ENCODE measurements around the gene KCNV2.
"Not testable (repeated sequence)": the region's sequence is repeated elsewhere in the genome, so short reads cannot be mapped to it uniquely, and the experiment has no call there.

Gene KCNV2

DNA sequence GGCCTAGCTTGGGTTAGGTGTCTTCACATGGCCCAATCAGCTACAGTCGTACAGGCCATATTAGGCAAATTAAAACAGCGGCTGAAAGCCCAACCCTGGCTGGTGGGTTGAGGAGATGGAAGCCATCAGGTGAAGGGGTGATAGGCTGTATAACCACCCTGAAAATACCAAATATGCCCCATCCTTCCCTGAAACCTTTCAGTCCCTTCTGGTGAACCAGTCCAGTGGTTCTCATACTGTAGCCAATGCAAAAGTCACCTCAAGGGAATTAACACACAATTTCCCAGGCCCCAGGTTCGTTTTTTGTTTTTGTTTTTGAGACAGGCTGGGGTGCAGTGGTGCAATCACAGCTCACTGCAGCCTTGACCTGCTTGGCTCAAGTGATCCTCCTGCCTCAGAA, 19.8 kb upstream of the KCNV2 start:
- no peak overlapping the region for H3K4me3 ChIP-seq (ENCODE audit: low read length)
- no peak for DNase-seq (ENCODE audit: low read depth)
- TF ChIP-seq, protein P1, sequence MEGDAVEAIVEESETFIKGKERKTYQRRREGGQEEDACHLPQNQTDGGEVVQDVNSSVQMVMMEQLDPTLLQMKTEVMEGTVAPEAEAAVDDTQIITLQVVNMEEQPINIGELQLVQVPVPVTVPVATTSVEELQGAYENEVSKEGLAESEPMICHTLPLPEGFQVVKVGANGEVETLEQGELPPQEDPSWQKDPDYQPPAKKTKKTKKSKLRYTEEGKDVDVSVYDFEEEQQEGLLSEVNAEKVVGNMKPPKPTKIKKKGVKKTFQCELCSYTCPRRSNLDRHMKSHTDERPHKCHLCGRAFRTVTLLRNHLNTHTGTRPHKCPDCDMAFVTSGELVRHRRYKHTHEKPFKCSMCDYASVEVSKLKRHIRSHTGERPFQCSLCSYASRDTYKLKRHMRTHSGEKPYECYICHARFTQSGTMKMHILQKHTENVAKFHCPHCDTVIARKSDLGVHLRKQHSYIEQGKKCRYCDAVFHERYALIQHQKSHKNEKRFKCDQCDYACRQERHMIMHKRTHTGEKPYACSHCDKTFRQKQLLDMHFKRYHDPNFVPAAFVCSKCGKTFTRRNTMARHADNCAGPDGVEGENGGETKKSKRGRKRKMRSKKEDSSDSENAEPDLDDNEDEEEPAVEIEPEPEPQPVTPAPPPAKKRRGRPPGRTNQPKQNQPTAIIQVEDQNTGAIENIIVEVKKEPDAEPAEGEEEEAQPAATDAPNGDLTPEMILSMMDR (conservative IDR thresholded peaks at IDR 0.05; ENCODE audit: low read depth, low read length): no peak

DNA sequence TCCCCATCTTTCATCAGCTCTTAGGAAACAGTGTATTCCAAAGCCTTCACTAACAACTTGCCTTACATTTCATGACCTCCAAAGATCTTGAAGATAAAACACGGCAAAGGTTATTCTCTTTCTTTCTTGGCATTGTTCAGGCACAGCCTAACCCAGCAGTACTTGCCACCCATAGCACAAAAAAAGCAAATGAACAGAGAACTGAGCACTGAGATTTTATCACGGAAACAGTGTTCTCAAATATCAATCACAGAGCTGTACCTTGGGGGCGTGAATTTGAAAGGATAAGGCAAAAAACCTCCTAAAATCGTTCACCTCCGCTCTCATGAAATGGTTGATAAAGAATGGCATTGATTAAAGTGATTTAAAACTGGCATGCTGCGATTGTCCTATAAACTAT, 16.9 kb upstream of the KCNV2 start:
- TF ChIP-seq, protein P1 (conservative IDR thresholded peaks at IDR 0.05; ENCODE audit: low read depth, low read length): no peak
- no peak for DNase-seq (ENCODE audit: low read depth)
- no peak overlapping the region for H3K4me3 ChIP-seq (ENCODE audit: low read length)

DNA sequence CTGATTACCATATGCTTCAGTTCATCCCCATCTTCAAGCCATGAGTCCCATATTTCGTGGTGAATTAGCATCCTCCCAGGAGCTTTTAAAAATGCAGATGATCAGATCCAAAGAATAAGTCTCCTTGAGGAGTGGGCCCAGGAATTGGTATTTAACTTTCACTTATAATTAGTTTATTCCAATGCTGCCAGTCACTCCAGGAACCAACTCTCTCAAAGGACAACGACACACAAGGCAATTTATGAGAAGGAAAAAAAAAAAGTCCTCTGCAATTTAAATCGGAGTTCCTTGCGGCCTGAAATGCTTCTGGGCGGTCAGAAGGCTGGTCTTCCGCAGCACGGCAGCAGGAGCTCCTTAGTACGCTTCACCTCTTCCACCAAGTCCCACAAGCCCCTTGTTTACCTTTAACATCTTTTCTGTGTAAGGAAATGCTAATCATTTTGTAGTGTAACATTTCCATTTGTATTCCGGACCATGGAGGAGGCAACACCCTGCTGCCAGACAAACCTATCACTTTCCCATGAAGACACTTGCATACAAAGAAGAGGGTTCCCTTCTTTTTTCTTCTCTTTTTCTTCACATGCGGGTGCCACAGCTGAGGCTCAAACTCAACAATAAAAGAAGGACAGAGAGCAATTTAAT, 16.3 kb upstream of the KCNV2 start:
- TF ChIP-seq, protein P1 (conservative IDR thresholded peaks at IDR 0.05; ENCODE audit: low read depth, low read length): no peak
- no peak overlapping the region for H3K4me3 ChIP-seq (ENCODE audit: low read length)
- DNase-seq (ENCODE audit: low read depth): no peak

DNA sequence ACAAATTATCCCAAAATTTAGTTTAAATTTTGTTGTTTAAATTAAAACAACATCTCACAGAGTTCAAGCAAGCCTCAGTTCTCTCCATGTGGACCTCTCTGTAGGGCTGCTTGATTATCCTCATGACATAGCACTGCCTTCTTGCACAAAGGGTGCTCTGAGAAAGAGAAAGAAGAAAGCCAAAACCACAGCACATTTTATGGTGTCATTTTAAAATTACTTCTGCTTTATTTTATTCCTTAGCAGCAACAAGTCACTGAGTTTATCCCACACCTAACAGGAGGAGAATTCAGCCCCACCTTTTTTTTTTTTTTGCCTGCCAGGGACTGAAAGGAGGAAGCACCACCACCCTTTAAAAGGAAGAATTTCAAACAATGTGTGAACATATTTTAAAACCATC, 12.8 kb upstream of the KCNV2 start:
- DNase-seq (ENCODE audit: low read depth): no peak
- H3K4me3 ChIP-seq (ENCODE audit: low read length): no peak overlapping the region
- TF ChIP-seq, protein P1 (conservative IDR thresholded peaks at IDR 0.05; ENCODE audit: low read depth, low read length): no peak

DNA sequence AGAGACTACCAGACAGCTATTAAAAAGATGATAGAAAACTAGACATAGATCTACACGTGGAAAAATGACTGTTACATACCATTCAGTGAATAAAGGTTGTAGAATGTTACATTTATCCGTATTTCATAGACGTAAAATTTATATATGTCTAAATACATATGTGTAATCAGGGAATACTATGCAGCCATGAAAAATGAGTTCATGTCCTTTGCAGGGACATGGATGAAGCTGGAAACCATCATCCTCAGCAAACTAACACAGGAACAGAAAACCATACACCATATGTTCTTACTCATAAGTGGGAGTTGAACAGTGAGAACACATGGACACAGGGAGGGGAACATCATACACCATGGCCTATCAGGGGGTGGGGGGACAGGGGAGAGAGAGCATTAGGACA, 10.1 kb upstream of the KCNV2 start:
- not testable (repeated sequence) for H3K4me3 ChIP-seq (ENCODE audit: low read length); DNase-seq (ENCODE audit: low read depth)

DNA sequence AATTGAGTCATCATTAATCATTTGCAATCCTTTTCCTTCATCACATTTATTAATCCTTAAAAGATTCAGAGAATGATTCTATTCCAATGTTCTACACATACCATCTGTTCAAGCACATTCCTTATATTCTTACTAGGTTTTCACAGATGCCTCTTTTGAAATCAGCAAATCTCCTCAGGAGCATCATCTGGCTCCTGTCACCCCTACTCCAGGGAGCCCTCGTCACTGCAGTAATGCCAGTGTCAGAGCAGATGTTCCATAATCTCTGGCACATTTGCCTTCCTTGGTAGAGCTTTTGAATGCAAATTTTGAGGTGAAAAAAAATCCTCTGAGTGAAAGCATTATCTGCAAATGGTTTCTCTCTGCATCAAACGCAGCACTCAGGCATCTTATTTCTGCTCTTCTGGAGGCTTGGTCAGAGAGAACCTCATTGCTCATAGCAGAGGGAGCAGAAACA, 7.6 kb upstream of the KCNV2 start:
- TF ChIP-seq, protein P1 (conservative IDR thresholded peaks at IDR 0.05; ENCODE audit: low read depth, low read length): no peak
- no peak for DNase-seq (ENCODE audit: low read depth)
- H3K4me3 ChIP-seq (ENCODE audit: low read length): no peak overlapping the region

DNA sequence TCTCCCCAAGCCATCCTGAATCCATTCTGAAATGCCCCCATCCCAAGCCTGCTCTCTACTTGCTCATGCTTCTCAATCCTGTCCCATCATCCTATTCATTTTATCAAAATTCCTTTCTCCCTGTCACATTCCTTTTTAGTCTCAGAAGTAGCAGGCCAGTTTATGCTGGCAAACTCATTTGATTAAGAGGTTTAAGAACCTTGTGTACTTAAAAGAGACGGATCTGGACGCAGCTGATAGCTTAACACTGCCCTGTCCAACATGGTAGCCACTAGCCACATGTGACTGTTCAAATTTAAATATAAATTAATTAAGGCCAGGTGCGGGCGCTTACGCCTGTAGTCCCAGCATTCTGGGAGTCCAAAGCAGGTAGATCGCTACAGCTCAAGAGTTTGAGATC, 5.6 kb upstream of the KCNV2 start:
- TF ChIP-seq, protein P1 (conservative IDR thresholded peaks at IDR 0.05; ENCODE audit: low read depth, low read length): no peak
- no peak for DNase-seq (ENCODE audit: low read depth)
- no peak overlapping the region for H3K4me3 ChIP-seq (ENCODE audit: low read length)
